Lower lobe of right lung (tissue), 2 donors: ENCODE results near the gene SLC25A44. TPM values are rescaled to one million over a fixed set of nuclear protein-coding genes. Genes with fewer than 3 reads are reported as not detected.

Experiments used
- ATAC-seq, 2 donors: fragments of 200-7000 bp; cut with Tn5 transposase; one replicate each; pipeline ENCODE4 v1.9.1; 2020 to 2022; ENCODE audit warnings: mild to moderate bottlenecking in 2 of 2, moderate library complexity in 2 of 2
- DNase-seq: peaks from one replicate; pipeline ENCODE4 v3.0.0-alpha.2; 2020
- H3K27ac ChIP-seq: fragments of 200-600 bp; one replicate; pipeline ENCODE4 v1.8.0; 2022
- H3K27me3 ChIP-seq: fragments of 200-600 bp; one replicate; pipeline ENCODE4 v1.8.0; 2022; ENCODE audit warnings: low read depth
- H3K36me3 ChIP-seq: fragments of 200-600 bp; one replicate; pipeline ENCODE4 v1.8.0; 2022; ENCODE audit warnings: mild to moderate bottlenecking
- H3K4me1 ChIP-seq: fragments of 200-600 bp; one replicate; pipeline ENCODE4 v1.8.0; 2022
- H3K4me3 ChIP-seq: fragments of 200-600 bp; one replicate; pipeline ENCODE4 v1.8.0; 2022; ENCODE audit warnings: mild to moderate bottlenecking
- H3K9me3 ChIP-seq: fragments of 200-600 bp; one replicate; pipeline ENCODE4 v1.8.0; 2022
- intact Hi-C: fragments of 100-400 bp; cut with DNase I; formaldehyde crosslinking; loops from one replicate; pipeline ENCODE4 v1.11.0; 2022
- long read RNA-seq: library from polyadenylated mRNA; unstranded; transcript quantifications from one replicate; pipeline ENCODE4 v2.0.0, GENCODE V29; 2021
- total RNA-seq: library from RNA; stranded (reverse); fragmentation: NEBNext Ultra II Directional; extraction: Animal tissue kit (Norgen Biotek cat#: 25700); gene quantifications from one replicate; pipeline ENCODE4 v1.2.1, GENCODE V29; 2021
- TF ChIP-seq, protein P1 (sequence below): fragments of 200-600 bp; IDR thresholded peaks from one replicate; pipeline ENCODE4 v1.8.0; 2022; ENCODE audit warnings: antibody characterized with exemption, mild to moderate bottlenecking
- donor health status: DM: no; HTN: yes; CAD: no; lungs with severe emphysema.

SLC25A44 gene, protein sequence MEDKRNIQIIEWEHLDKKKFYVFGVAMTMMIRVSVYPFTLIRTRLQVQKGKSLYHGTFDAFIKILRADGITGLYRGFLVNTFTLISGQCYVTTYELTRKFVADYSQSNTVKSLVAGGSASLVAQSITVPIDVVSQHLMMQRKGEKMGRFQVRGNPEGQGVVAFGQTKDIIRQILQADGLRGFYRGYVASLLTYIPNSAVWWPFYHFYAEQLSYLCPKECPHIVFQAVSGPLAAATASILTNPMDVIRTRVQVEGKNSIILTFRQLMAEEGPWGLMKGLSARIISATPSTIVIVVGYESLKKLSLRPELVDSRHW
- 17.7 TPM for total RNA-seq
- long read RNA-seq, full-length matches to known transcripts = 14 of 20 reads
- long read RNA-seq, partial matches to known transcripts = 6 of 20 reads
- long read RNA-seq, other reads (novel, unspliced or antisense) = 0 of 20 reads

DNA sequence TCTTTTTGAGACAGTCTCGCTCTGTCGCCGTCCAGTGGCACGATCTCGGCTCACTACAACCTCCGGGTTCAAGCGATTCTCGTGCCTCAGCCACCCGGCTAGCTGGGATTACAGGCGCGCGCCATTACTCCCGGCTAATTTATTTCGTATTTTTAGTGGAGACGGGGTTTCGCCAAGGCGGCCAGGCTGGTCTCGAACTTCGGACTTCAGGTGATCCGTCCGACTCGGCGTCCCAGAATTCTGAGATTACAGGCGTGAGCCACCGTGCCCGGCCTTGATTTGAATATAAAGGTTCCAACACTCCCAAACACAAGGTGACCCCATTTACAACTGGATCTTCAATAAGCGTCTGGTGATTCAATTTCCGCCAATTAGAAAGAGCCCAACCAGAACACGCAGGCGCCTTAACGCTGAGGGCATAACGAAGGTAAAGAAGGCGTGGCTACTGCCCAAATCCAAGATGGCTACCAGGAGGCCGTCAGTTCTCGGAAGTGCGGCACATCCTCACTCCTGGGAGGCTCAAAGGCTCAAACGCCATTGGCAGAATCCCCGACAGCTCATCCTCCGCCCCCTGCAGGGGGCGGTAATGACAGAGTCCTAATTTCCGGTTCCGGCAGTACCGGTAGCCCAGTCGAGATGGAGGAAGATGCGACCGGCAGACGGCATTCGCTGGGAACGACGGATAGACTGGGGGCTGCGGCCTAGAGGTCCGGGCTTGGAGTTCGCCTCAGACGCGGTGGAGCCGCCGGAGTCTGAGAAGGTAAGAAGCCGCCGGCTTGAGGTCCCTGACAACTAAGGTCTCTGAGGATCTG, at the start of gene SLC25A44:
Gene SLC25A44 (plus strand): TSS at position 617 of the 812 bp plus-strand sequence. CDS start 5,744 bp downstream, outside the sequence.
- H3K27me3 ChIP-seq = no peaks in the 10 kb centered on the region
- peak; percentile 98 to 99 for ATAC-seq
- H3K36me3 ChIP-seq = peaks cover 17% of the 10 kb centered on the region
- TF ChIP-seq, protein P1, sequence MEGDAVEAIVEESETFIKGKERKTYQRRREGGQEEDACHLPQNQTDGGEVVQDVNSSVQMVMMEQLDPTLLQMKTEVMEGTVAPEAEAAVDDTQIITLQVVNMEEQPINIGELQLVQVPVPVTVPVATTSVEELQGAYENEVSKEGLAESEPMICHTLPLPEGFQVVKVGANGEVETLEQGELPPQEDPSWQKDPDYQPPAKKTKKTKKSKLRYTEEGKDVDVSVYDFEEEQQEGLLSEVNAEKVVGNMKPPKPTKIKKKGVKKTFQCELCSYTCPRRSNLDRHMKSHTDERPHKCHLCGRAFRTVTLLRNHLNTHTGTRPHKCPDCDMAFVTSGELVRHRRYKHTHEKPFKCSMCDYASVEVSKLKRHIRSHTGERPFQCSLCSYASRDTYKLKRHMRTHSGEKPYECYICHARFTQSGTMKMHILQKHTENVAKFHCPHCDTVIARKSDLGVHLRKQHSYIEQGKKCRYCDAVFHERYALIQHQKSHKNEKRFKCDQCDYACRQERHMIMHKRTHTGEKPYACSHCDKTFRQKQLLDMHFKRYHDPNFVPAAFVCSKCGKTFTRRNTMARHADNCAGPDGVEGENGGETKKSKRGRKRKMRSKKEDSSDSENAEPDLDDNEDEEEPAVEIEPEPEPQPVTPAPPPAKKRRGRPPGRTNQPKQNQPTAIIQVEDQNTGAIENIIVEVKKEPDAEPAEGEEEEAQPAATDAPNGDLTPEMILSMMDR = peak; percentile 62
- peaks cover 34% of the 10 kb centered on the region for H3K4me1 ChIP-seq
- H3K27ac ChIP-seq = peak within 1 kb of the TSS; percentile 89
- peak; percentile 95 for DNase-seq
- H3K9me3 ChIP-seq = no peaks in the 10 kb centered on the region
- peak within 1 kb of the TSS; percentile 95 for H3K4me3 ChIP-seq
- intact Hi-C loops = no loop called here

DNA sequence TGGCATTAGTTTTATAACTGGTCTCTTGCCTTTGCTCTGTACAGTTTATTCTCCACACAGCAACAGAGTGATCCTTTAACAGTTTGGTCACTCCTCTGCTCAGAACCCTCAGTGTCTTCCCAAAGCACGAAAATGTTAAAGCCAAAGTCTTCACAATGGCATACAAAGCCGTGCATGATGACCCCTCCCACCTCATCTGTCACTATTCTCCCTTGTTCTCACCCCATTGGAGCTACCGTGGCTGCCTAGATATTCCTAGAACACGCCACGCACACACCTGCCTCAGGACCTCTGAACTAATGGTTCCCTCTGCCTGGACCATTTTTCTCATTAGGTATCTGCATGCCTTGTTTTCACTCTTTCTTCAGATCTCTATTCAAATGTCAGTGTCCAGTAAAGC, 49.2 kb upstream of the SLC25A44 start:
- intact Hi-C loops = loop anchor here (5.0 kb wide), 1 partner anchor 83 kb away; no protein-coding TSS in a partner anchor
- no peak overlapping the region for H3K4me3 ChIP-seq
- peaks cover 11% of the 10 kb centered on the region for H3K36me3 ChIP-seq
- no peaks in the 10 kb centered on the region for H3K27me3 ChIP-seq
- ATAC-seq (no peak), DNase-seq (no peak)
- TF ChIP-seq, protein P1 = no peak
- H3K9me3 ChIP-seq = no peaks in the 10 kb centered on the region
- H3K27ac ChIP-seq = no peak overlapping the region
- H3K4me1 ChIP-seq = peaks cover 35% of the 10 kb centered on the region

DNA sequence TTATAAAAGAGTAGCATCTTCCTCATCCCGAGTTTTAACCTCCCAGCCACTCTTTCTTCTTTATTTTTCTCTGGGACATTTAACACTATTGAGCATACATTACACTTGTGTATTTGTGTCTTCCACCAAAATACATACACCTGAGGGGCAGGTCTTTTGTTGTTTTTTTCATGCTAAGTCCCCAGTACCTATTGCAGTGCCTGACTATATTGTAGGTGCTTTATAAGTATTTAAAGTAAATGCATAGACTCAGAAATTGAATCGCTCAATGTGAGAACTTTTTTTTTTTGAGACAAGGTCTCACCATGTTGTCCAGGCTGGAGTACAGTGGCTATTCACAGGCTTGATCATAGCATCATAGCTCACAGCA, 48.3 kb upstream of the SLC25A44 start:
- Histone ChIP-seq H3K9me3 (no peaks in the 10 kb centered on the region), H3K27me3 (peaks cover 2% of the 10 kb centered on the region), H3K4me3 (no peak overlapping the region), H3K4me1 (peaks cover 33% of the 10 kb centered on the region), H3K27ac (no peak overlapping the region), H3K36me3 (peaks cover 7% of the 10 kb centered on the region)
- DNase-seq = no peak
- intact Hi-C loops = loop anchor here (5.0 kb wide), 1 partner anchor 82 kb away; no protein-coding TSS in a partner anchor
- no peak for ATAC-seq
- TF ChIP-seq, protein P1 = no peak

DNA sequence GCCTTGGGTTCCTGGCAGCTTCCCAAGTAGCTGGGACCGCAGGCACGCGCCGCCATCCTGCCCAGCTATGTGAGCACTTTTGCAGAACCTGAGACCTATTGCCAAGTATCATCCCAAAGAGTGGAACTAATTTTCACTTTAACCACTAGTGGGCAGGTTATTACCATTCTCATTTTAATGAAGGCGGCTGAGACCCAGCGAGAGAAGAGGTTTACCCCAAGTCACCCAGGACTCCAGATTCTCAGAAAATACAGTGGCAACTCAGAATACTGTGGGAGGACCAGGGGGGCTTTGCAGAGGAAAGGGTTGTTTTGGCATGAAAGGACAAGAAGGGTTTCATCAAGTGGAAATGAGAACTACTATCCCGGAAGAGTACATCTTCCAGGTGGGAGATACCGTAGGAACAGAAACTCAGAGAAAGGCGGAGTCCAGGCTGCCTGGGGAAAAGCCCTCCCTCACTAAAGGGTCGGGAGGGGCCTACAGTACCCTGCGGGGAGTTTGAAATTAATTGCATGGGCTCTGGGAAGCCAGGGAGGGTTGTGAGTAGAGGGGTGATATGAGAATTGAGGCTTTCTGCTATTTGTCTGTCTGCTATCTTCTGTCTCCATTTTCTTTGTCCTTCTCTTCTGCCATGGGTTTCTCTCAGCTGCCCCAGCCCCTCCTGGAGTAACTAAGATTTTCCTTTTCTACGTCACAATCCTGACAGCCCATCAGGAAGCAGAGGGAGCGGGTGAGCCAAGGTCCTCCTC, 47.7 kb upstream of the SLC25A44 start:
- peak; percentile 84 for DNase-seq
- Histone ChIP-seq H3K27me3 (peaks cover 5% of the 10 kb centered on the region), H3K4me1 (peaks cover 28% of the 10 kb centered on the region), H3K4me3 (peak overlapping the region; percentile 17), H3K36me3 (peaks cover 1% of the 10 kb centered on the region), H3K9me3 (no peaks in the 10 kb centered on the region), H3K27ac (peak overlapping the region; percentile 32)
- intact Hi-C loops = loop anchor here (5.0 kb wide), 1 partner anchor 81 kb away; no protein-coding TSS in a partner anchor
- ATAC-seq = peak; percentile 25 to 71
- TF ChIP-seq, protein P1 = peak; percentile 70
